T-helper 2 cell treated with Interferon-gamma antibody and Interleukin-4, amounts not matched to agents 5 μg/mL and 100 μg/mL, for 36 hours (primary cell): ENCODE results near the gene THAP11.
A peak's percentile ranks its signal among the peaks of the same experiment; 100 is the strongest.
"Not testable (repeated sequence)": the region's sequence is repeated elsewhere in the genome, so short reads cannot be mapped to it uniquely, and the experiment has no call there.

Source experiments
- DNase-seq: peaks from one replicate; pipeline ENCODE4 v3.0.0; 2021; ENCODE audit warnings: low spot score
- H3K27ac Mint-ChIP-seq: one replicate; pipeline ENCODE4 v1.8.0; 2021; ENCODE audit warnings: mild to moderate bottlenecking, mixed read lengths
- H3K27me3 Mint-ChIP-seq: one replicate; pipeline ENCODE4 v1.8.0; 2021; ENCODE audit warnings: low read depth, mixed read lengths
- H3K36me3 Mint-ChIP-seq: one replicate; pipeline ENCODE4 v1.8.0; 2021; ENCODE audit warnings: low read depth, mixed read lengths
- H3K4me1 Mint-ChIP-seq: one replicate; pipeline ENCODE4 v1.8.0; 2021; ENCODE audit warnings: low read depth, mixed read lengths
- H3K4me3 Mint-ChIP-seq: one replicate; pipeline ENCODE4 v1.8.0; 2022; ENCODE audit warnings: mild to moderate bottlenecking, moderate library complexity, mixed read lengths
- H3K9me3 Mint-ChIP-seq: one replicate; pipeline ENCODE4 v1.8.0; 2021; ENCODE audit warnings: mixed read lengths

The THAP11 gene

GRCh38 chr16:67820608-67821259 is 21.4 kb upstream of the THAP11 start:
- Mint-ChIP-seq H3K4me1 (peaks cover 5% of the 10 kb centered on the region), H3K4me3 (no peak overlapping the region), H3K36me3 (no peaks in the 10 kb centered on the region), H3K27ac (no peak overlapping the region), H3K9me3 (no peaks in the 10 kb centered on the region), H3K27me3 (no peaks in the 10 kb centered on the region)
- DNase-seq, result no peak

- Mint-ChIP-seq H3K27me3 (no peaks in the 10 kb centered on the region), H3K27ac (no peak overlapping the region), H3K9me3 (no peaks in the 10 kb centered on the region), H3K4me1 (no peaks in the 10 kb centered on the region), H3K4me3 (no peak overlapping the region), H3K36me3 (no peaks in the 10 kb centered on the region)
- DNase-seq, result no peak
Measured at GRCh38 chr16:67822511-67822910, 19.6 kb upstream of the THAP11 start.

- no peak overlapping the region for H3K27ac Mint-ChIP-seq
- DNase-seq, result no peak
- H3K4me1 Mint-ChIP-seq, result no peaks in the 10 kb centered on the region
- peaks cover 4% of the 10 kb centered on the region for H3K36me3 Mint-ChIP-seq
- no peak overlapping the region for H3K4me3 Mint-ChIP-seq
- no peaks in the 10 kb centered on the region for H3K9me3 Mint-ChIP-seq
- no peaks in the 10 kb centered on the region for H3K27me3 Mint-ChIP-seq
Measured at GRCh38 chr16:67825119-67825518, 17.0 kb upstream of the THAP11 start.

DNA sequence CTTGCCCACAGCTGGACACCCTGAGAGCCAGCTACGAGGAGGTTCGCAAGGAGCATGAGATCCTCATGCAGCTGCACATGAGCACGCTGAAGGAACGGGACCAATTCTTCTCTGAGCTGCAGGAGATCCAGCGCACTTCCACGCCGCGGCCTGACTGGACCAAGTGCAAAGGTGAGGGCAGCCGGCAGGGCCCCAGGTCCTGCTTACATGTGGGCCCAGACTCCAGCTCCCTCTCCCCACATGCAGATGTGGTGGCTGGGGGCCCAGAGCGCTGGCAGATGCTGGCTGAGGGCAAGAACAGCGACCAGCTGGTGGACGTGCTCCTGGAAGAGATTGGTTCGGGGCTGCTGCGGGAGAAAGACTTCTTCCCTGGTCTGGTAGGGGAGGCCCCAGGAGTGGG is 16.2 kb upstream of the THAP11 start:
- Mint-ChIP-seq H3K4me1 (no peaks in the 10 kb centered on the region), H3K27ac (no peak overlapping the region), H3K36me3 (peaks cover 8% of the 10 kb centered on the region)

DNA sequence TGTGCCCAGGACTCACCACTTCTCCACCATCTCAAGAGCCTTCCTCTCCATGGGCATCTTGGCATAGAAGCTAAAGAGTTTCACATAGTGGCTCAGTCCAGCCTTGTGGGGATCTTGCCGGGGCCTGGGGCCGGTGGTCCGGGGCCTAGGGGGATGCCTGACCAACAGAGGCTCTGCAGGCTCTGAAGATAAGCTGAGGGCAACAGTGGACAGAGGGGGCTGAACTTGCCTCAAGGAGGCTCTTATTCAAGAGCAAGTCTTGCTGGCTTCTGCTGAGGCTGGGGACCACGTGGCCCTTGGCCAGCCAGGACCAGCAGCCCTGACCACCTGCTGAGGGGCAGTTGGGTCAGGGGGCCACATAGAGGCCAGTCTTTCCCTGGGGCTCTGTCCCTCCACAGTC is 13.5 kb upstream of the THAP11 start:
- H3K27ac Mint-ChIP-seq, result no peak overlapping the region
- peaks cover 12% of the 10 kb centered on the region for H3K36me3 Mint-ChIP-seq
- no peak for DNase-seq
- no peaks in the 10 kb centered on the region for H3K9me3 Mint-ChIP-seq
- no peak overlapping the region for H3K4me3 Mint-ChIP-seq
- no peaks in the 10 kb centered on the region for H3K27me3 Mint-ChIP-seq
- peaks cover 7% of the 10 kb centered on the region for H3K4me1 Mint-ChIP-seq

More for the DNA sequence above, 16.2 kb upstream of the THAP11 start:
- Mint-ChIP-seq H3K9me3 (no peaks in the 10 kb centered on the region), H3K4me3 (no peak overlapping the region), H3K27me3 (no peaks in the 10 kb centered on the region)
- no peak for DNase-seq

DNA sequence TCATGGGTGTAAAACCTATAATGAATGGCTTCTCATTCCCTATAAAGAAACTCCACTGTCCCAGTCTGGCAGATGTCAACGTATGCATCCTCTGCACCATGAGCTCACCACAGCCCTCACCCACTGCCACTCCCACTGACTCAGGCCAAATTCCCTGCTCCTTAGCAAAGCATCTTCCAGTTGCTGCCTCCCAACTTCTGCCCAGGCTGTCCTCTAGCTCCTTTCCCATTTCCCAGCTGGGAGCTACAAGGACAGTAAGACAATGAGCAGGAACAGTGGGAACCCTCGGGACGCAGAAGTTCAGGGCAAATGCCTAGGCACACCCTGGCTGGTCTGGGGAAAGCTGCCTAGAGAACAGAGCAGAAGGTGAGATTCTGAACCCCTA is 9.1 kb upstream of the THAP11 start:
- Mint-ChIP-seq H3K36me3 (peaks cover 12% of the 10 kb centered on the region), H3K27ac (peak overlapping the region; percentile 34), H3K9me3 (no peaks in the 10 kb centered on the region), H3K4me3 (peak overlapping the region; percentile 94), H3K4me1 (peaks cover 11% of the 10 kb centered on the region), H3K27me3 (no peaks in the 10 kb centered on the region)
- no peak for DNase-seq

GRCh38 chr16:67833415-67834241 is 8.5 kb upstream of the THAP11 start:
- peaks cover 11% of the 10 kb centered on the region for H3K4me1 Mint-ChIP-seq

GRCh38 chr16:67834242-67834614 is 7.9 kb upstream of the THAP11 start:
- H3K27ac Mint-ChIP-seq, result no peak overlapping the region
- H3K9me3 Mint-ChIP-seq, result no peaks in the 10 kb centered on the region
- no peaks in the 10 kb centered on the region for H3K27me3 Mint-ChIP-seq
- no peak for DNase-seq
- peaks cover 12% of the 10 kb centered on the region for H3K36me3 Mint-ChIP-seq
- H3K4me3 Mint-ChIP-seq, result peak overlapping the region; percentile 94
- peaks cover 11% of the 10 kb centered on the region for H3K4me1 Mint-ChIP-seq

More at GRCh38 chr16:67833415-67834241, 8.5 kb upstream of the THAP11 start:
- peak; percentile 93 for DNase-seq
- H3K36me3 Mint-ChIP-seq, result peaks cover 12% of the 10 kb centered on the region
- H3K27ac Mint-ChIP-seq, result peak overlapping the region; percentile 85
- peak overlapping the region; percentile 94 for H3K4me3 Mint-ChIP-seq
- H3K9me3 Mint-ChIP-seq, result no peaks in the 10 kb centered on the region
- H3K27me3 Mint-ChIP-seq, result no peaks in the 10 kb centered on the region

DNA sequence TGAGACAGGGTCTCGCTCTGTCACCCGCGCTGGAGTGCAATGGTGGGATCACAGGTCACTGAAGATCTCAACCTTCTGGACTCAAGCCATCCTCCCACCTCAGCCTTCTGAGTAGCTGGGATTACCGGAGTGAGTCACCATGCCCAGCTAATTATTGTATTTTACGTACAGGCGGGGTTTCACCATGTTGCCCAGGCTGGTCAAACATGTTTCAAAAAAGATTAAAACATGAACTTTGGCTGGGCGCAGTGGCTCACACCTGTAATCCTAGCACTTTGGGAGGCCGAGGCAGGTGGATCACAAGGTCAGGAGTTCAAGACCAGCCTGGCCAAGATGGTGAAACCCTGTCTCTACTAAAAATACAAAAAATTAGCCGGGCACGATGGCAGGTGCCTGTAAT is 4.9 kb upstream of the THAP11 start:
- not testable (repeated sequence) for H3K4me3 Mint-ChIP-seq, DNase-seq, H3K27me3 Mint-ChIP-seq, H3K27ac Mint-ChIP-seq, H3K36me3 Mint-ChIP-seq, H3K9me3 Mint-ChIP-seq
- peaks cover 15% of the 10 kb centered on the region for H3K4me1 Mint-ChIP-seq

DNA sequence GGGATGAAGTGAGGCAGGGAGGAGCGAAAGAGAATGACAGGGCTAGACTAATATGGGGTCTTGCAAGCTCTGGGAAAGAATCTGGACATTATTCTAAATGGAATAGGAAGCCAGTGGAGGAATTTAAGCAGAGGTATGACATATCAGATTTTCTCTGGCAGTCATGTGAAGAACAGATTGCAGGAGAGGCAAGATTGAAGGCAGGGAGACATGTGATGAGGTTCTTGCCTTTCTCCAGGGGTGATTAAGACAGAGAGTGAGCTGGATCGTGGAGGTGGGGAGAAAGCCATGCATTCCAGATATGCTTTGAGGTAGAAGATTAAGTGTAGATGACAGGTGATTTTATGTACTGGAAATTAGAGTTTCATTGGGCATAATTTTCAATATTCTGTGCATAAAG is 4.3 kb upstream of the THAP11 start:
- DNase-seq, result no peak
- no peaks in the 10 kb centered on the region for H3K36me3 Mint-ChIP-seq
- H3K27ac Mint-ChIP-seq, result no peak overlapping the region
- no peaks in the 10 kb centered on the region for H3K27me3 Mint-ChIP-seq
- H3K4me1 Mint-ChIP-seq, result peaks cover 12% of the 10 kb centered on the region
- no peak overlapping the region for H3K4me3 Mint-ChIP-seq
- H3K9me3 Mint-ChIP-seq, result no peaks in the 10 kb centered on the region

GRCh38 chr16:67841198-67841815 is 813 bp upstream of the THAP11 start:
- Mint-ChIP-seq H3K9me3 (no peaks in the 10 kb centered on the region), H3K27me3 (no peaks in the 10 kb centered on the region), H3K4me1 (peaks cover 30% of the 10 kb centered on the region), H3K4me3 (peak overlapping the region; percentile 92), H3K36me3 (peaks cover 4% of the 10 kb centered on the region), H3K27ac (peak overlapping the region; percentile 95)
- DNase-seq, result no peak

- peak overlapping the region; percentile 93 for H3K4me3 Mint-ChIP-seq
- H3K27me3 Mint-ChIP-seq, result no peaks in the 10 kb centered on the region
- H3K9me3 Mint-ChIP-seq, result no peaks in the 10 kb centered on the region
- H3K4me1 Mint-ChIP-seq, result peaks cover 33% of the 10 kb centered on the region
- peaks cover 4% of the 10 kb centered on the region for H3K36me3 Mint-ChIP-seq
- DNase-seq, result peak; percentile 51
- H3K27ac Mint-ChIP-seq, result peak overlapping the region; percentile 96
Measured at GRCh38 chr16:67842509-67843342, 606 bp downstream of the THAP11 start.

GRCh38 chr16:67843343-67843765 is 1.2 kb downstream of the THAP11 start:
- DNase-seq, result no peak
- H3K9me3 Mint-ChIP-seq, result no peaks in the 10 kb centered on the region
- H3K4me1 Mint-ChIP-seq, result peaks cover 39% of the 10 kb centered on the region
- peak overlapping the region; percentile 93 for H3K4me3 Mint-ChIP-seq
- H3K27me3 Mint-ChIP-seq, result no peaks in the 10 kb centered on the region
- H3K36me3 Mint-ChIP-seq, result peaks cover 4% of the 10 kb centered on the region
- peak overlapping the region; percentile 96 for H3K27ac Mint-ChIP-seq
